ENCODE results near the gene RAD51B. TPM values are rescaled to one million over a fixed set of nuclear protein-coding genes. Genes with fewer than 3 reads are reported as not detected.

Gene RAD51B
- polyA plus RNA-seq, 3 donors, result 3.6 to 11.6 (median 9.4) TPM

GRCh38 chr14:68039593-68039992 lies 220.0 kb downstream of the RAD51B start:
- TF ChIP-seq CTCF (IDR thresholded peaks at IDR 0.05), result no peak
- Histone ChIP-seq H3K4me3 (replicated peaks in 1 of 3; ENCODE audit: low read depth in 2 of 3, low read length in 3 of 3) (no peak overlapping the region), H3K27ac (ENCODE audit: low read depth in 1 of 2, low read length in 2 of 2) (no peak overlapping the region), H3K4me1 (ENCODE audit: control insufficient read depth in 1 of 2, insufficient read depth in 2 of 2, low read length in 2 of 2) (no peaks in the 10 kb centered on the region), H3K9ac (ENCODE audit: insufficient read depth, low read length, poor library complexity, severe bottlenecking) (no peak overlapping the region), H3K9me3 (replicated peaks in 1 of 2; ENCODE audit: control insufficient read depth in 1 of 2, insufficient read depth in 1 of 2, low read length in 2 of 2) (no peaks in the 10 kb centered on the region), H3K79me2 (ENCODE audit: insufficient read depth, low read length) (no peaks in the 10 kb centered on the region), H4K20me1 (ENCODE audit: insufficient read depth, low read length) (no peaks in the 10 kb centered on the region), H3K27me3 (ENCODE audit: control insufficient read depth in 2 of 2, insufficient read depth in 2 of 2, low read length in 2 of 2) (no peaks in the 10 kb centered on the region), H3K36me3 (replicated peaks in 1 of 2; ENCODE audit: control insufficient read depth in 1 of 2, insufficient read depth in 2 of 2, low read length in 2 of 2) (no peaks in the 10 kb centered on the region), H3K4me2 (replicated peaks; ENCODE audit: extremely low read depth, low read length, poor library complexity, severe bottlenecking) (no peak overlapping the region), H2AFZ (ENCODE audit: insufficient read depth, low read depth, low read length, poor library complexity, severe bottlenecking) (no peak overlapping the region)
- H3K4me1 Mint-ChIP-seq, result no peaks in the 10 kb centered on the region
- no peaks in the 10 kb centered on the region for H3K36me3 Mint-ChIP-seq
- no peak for DNase-seq
- peaks cover 0 to 1% (median 0%) of the 10 kb centered on the region in 3 donors for H3K27me3 Mint-ChIP-seq (ENCODE audit: low read depth in 3 of 3)
- peaks cover 0 to under 1% (median 0%) of the 10 kb centered on the region in 7 donors for H3K9me3 Mint-ChIP-seq
- H3K27ac Mint-ChIP-seq, result no peak overlapping the region
- H3K4me3 Mint-ChIP-seq, result no peak overlapping the region
- intact Hi-C loops (cut with micrococcal nuclease), result no loop called here

GRCh38 chr14:68040633-68041369 lies 221.2 kb downstream of the RAD51B start:
- no peaks in the 10 kb centered on the region for H3K36me3 Mint-ChIP-seq
- DNase-seq, result no peak
- Histone ChIP-seq H3K9me3 (replicated peaks in 1 of 2; ENCODE audit: control insufficient read depth in 1 of 2, insufficient read depth in 1 of 2, low read length in 2 of 2) (no peaks in the 10 kb centered on the region), H3K4me3 (replicated peaks in 1 of 3; ENCODE audit: low read depth in 2 of 3, low read length in 3 of 3) (no peak overlapping the region), H3K9ac (ENCODE audit: insufficient read depth, low read length, poor library complexity, severe bottlenecking) (no peak overlapping the region), H3K79me2 (ENCODE audit: insufficient read depth, low read length) (no peaks in the 10 kb centered on the region), H4K20me1 (ENCODE audit: insufficient read depth, low read length) (no peaks in the 10 kb centered on the region), H3K4me2 (replicated peaks; ENCODE audit: extremely low read depth, low read length, poor library complexity, severe bottlenecking) (no peak overlapping the region), H3K27ac (ENCODE audit: low read depth in 1 of 2, low read length in 2 of 2) (no peak overlapping the region), H2AFZ (ENCODE audit: insufficient read depth, low read depth, low read length, poor library complexity, severe bottlenecking) (no peak overlapping the region), H3K4me1 (ENCODE audit: control insufficient read depth in 1 of 2, insufficient read depth in 2 of 2, low read length in 2 of 2) (no peaks in the 10 kb centered on the region), H3K27me3 (ENCODE audit: control insufficient read depth in 2 of 2, insufficient read depth in 2 of 2, low read length in 2 of 2) (no peaks in the 10 kb centered on the region), H3K36me3 (replicated peaks in 1 of 2; ENCODE audit: control insufficient read depth in 1 of 2, insufficient read depth in 2 of 2, low read length in 2 of 2) (no peaks in the 10 kb centered on the region)
- intact Hi-C loops (cut with micrococcal nuclease), result no loop called here
- WGBS (ENCODE audit: insufficient coverage), result 100% methylated on average over 3 of the region's 6 CpGs
- TF ChIP-seq CTCF (IDR thresholded peaks at IDR 0.05), result no peak
- H3K27ac Mint-ChIP-seq, result no peak overlapping the region
- H3K4me3 Mint-ChIP-seq, result no peak overlapping the region
- peaks cover 0 to 2% (median 0%) of the 10 kb centered on the region in 7 donors for H3K9me3 Mint-ChIP-seq
- H3K4me1 Mint-ChIP-seq, result no peaks in the 10 kb centered on the region
- H3K27me3 Mint-ChIP-seq (ENCODE audit: low read depth in 3 of 3), result peaks cover 0 to 1% (median 0%) of the 10 kb centered on the region in 3 donors
